Neural progenitor cell (in vitro differentiated cells): Measurements from ENCODE around the gene E2F8. TPM values are rescaled to one million over a fixed set of nuclear protein-coding genes. Genes with fewer than 3 reads are reported as not detected.
A peak's percentile ranks its signal among the peaks of the same experiment; 100 is the strongest.
"Not testable (repeated sequence)": the region's sequence is repeated elsewhere in the genome, so short reads cannot be mapped to it uniquely, and the experiment has no call there.

Experiments used
- DNase-seq: peaks from one replicate; pipeline ENCODE4 v3.0.0-alpha.2; 2016; ENCODE audit warnings: low spot score
- H2AFZ ChIP-seq: fragments of 200-600 bp; sonication (generic); replicated peaks from 2 replicates; pipeline ENCODE4 v1.6.1; 2016; ENCODE audit warnings: antibody characterized with exemption
- H3F3A ChIP-seq: fragments of 200-600 bp; sonication (generic); 2 replicates; pipeline ENCODE4 v1.6.1; 2016; ENCODE audit warnings: antibody characterized with exemption, low read depth
- H3K27ac ChIP-seq: fragments of 200-600 bp; sonication (generic); 2 replicates; pipeline ENCODE4 v1.5.1; 2016; ENCODE audit warnings: mild to moderate bottlenecking
- H3K27me3 ChIP-seq: fragments of 200-600 bp; sonication (generic); 2 replicates; pipeline ENCODE4 v1.6.1; 2016; ENCODE audit warnings: mild to moderate bottlenecking, moderate library complexity
- H3K36me3 ChIP-seq: fragments of 200-600 bp; sonication (generic); 2 replicates; pipeline ENCODE4 v1.5.1; 2016
- H3K4me1 ChIP-seq: fragments of 200-600 bp; sonication (generic); 2 replicates; pipeline ENCODE4 v1.6.1; 2016; ENCODE audit warnings: mixed run types
- H3K4me2 ChIP-seq: fragments of 200-600 bp; sonication (generic); 2 replicates; pipeline ENCODE4 v1.6.1; 2016
- H3K4me3 ChIP-seq: fragments of 200-600 bp; sonication (generic); 2 replicates; pipeline ENCODE4 v1.5.1; 2016
- H3K79me2 ChIP-seq: fragments of 200-600 bp; sonication (generic); 2 replicates; pipeline ENCODE4 v1.6.1; 2016; ENCODE audit warnings: low read depth
- H3K9ac ChIP-seq: fragments of 200-600 bp; sonication (generic); 2 replicates; pipeline ENCODE4 v1.6.1; 2016
- H3K9me3 ChIP-seq: fragments of 200-600 bp; sonication (generic); 2 replicates; pipeline ENCODE4 v1.5.1; 2016; ENCODE audit warnings: low read depth
- H4K20me1 ChIP-seq: fragments of 200-600 bp; sonication (generic); 2 replicates; pipeline ENCODE4 v1.6.1; 2016; ENCODE audit warnings: low read depth
- H3K27ac Mint-ChIP-seq: 3 replicates; pipeline ENCODE4 v1.8.0; 2021; ENCODE audit warnings: mixed read lengths
- H3K27me3 Mint-ChIP-seq: 2 replicates; pipeline ENCODE4 v1.8.0; 2022; ENCODE audit warnings: low read depth, mild to moderate bottlenecking, inconsistent platforms, moderate library complexity, mixed read lengths; ENCODE audit not compliant: insufficient read depth
- H3K36me3 Mint-ChIP-seq: 3 replicates; pipeline ENCODE4 v1.8.0; 2021; ENCODE audit warnings: mixed read lengths
- H3K4me1 Mint-ChIP-seq: 3 replicates; pipeline ENCODE4 v1.8.0; 2021; ENCODE audit warnings: mixed read lengths
- H3K4me3 Mint-ChIP-seq: 3 replicates; pipeline ENCODE4 v1.8.0; 2021; ENCODE audit warnings: mild to moderate bottlenecking, moderate library complexity, mixed read lengths
- H3K9me3 Mint-ChIP-seq: 3 replicates; pipeline ENCODE4 v1.8.0; 2020; ENCODE audit warnings: mixed read lengths
- CTCF ChIP-seq: fragments of 200-600 bp; sonication (generic); IDR thresholded peaks from 2 replicates; pipeline ENCODE4 v1.5.1; 2017; ENCODE audit warnings: antibody characterized with exemption, mild to moderate bottlenecking
- EZH2 ChIP-seq: fragments of 200-600 bp; sonication (generic); IDR thresholded peaks from 2 replicates; pipeline ENCODE4 v1.6.1; 2017; ENCODE audit warnings: antibody characterized with exemption, mild to moderate bottlenecking, moderate library complexity
- EZH2phosphoT487 ChIP-seq: fragments of 200-600 bp; sonication (generic); IDR thresholded peaks from 2 replicates; pipeline ENCODE4 v1.6.1; 2017; ENCODE audit warnings: antibody characterized with exemption
- total RNA-seq: library from RNA; depleted of rRNA; stranded (reverse); fragments of >200 nt; gene quantifications from 2 replicates; pipeline ENCODE4 v1.2.3, GENCODE V29; 2015; ENCODE audit warnings: low replicate concordance

Gene E2F8
- total RNA-seq, 1 donor from 2014 or later = 5.7 TPM

- TF ChIP-seq EZH2phosphoT487 = no peak
- no peak for TF ChIP-seq EZH2
- Histone ChIP-seq H3K4me1 (peaks cover 3% of the 10 kb centered on the region), H2AFZ (no peak overlapping the region), H3K4me3 (no peak overlapping the region), H3K36me3 (no peaks in the 10 kb centered on the region), H3K27ac (no peak overlapping the region), H3F3A (no peaks in the 10 kb centered on the region), H3K9me3 (no peaks in the 10 kb centered on the region), H3K79me2 (no peaks in the 10 kb centered on the region), H3K9ac (no peak overlapping the region), H4K20me1 (no peaks in the 10 kb centered on the region), H3K27me3 (no peaks in the 10 kb centered on the region), H3K4me2 (no peak overlapping the region)
- Mint-ChIP-seq H3K9me3 (peaks cover 2% of the 10 kb centered on the region), H3K27me3 (peaks cover 16% of the 10 kb centered on the region), H3K36me3 (no peaks in the 10 kb centered on the region), H3K27ac (no peak overlapping the region), H3K4me3 (no peak overlapping the region), H3K4me1 (peaks cover 15% of the 10 kb centered on the region)
- no peak for DNase-seq
Measured at GRCh38 chr11:19263333-19263732, 22.6 kb upstream of the E2F8 start.

- no peak overlapping the region for H3K9ac ChIP-seq
- H3K27me3 Mint-ChIP-seq = peaks cover 36% of the 10 kb centered on the region
- H3K36me3 Mint-ChIP-seq = no peaks in the 10 kb centered on the region
- no peak overlapping the region for H3K4me3 ChIP-seq
- H3K27ac ChIP-seq = no peak overlapping the region
- no peaks in the 10 kb centered on the region for H3K27me3 ChIP-seq
- no peaks in the 10 kb centered on the region for H3K36me3 ChIP-seq
- H2AFZ ChIP-seq = no peak overlapping the region
- no peak overlapping the region for H3K4me2 ChIP-seq
- no peaks in the 10 kb centered on the region for H3K4me1 ChIP-seq
- peak; percentile 68 for DNase-seq
- no peaks in the 10 kb centered on the region for H3K79me2 ChIP-seq
- no peaks in the 10 kb centered on the region for H4K20me1 ChIP-seq
- peaks cover 18% of the 10 kb centered on the region for H3K4me1 Mint-ChIP-seq
- no peak overlapping the region for H3K27ac Mint-ChIP-seq
- no peaks in the 10 kb centered on the region for H3K9me3 ChIP-seq
- no peaks in the 10 kb centered on the region for H3F3A ChIP-seq
- no peak overlapping the region for H3K4me3 Mint-ChIP-seq
- peaks cover 9% of the 10 kb centered on the region for H3K9me3 Mint-ChIP-seq
- TF ChIP-seq CTCF (peak; percentile 99), EZH2 (no peak)
Measured at GRCh38 chr11:19259487-19260345, 19.0 kb upstream of the E2F8 start.

GRCh38 chr11:19258641-19259230 is 18.0 kb upstream of the E2F8 start:
- Mint-ChIP-seq H3K4me3 (no peak overlapping the region), H3K27me3 (peaks cover 43% of the 10 kb centered on the region), H3K9me3 (peaks cover 16% of the 10 kb centered on the region), H3K27ac (no peak overlapping the region), H3K4me1 (peaks cover 25% of the 10 kb centered on the region), H3K36me3 (no peaks in the 10 kb centered on the region)
- H4K20me1 ChIP-seq = no peaks in the 10 kb centered on the region
- no peak overlapping the region for H3K27ac ChIP-seq
- no peak overlapping the region for H3K9ac ChIP-seq
- no peaks in the 10 kb centered on the region for H3F3A ChIP-seq
- no peaks in the 10 kb centered on the region for H3K27me3 ChIP-seq
- H3K79me2 ChIP-seq = no peaks in the 10 kb centered on the region
- H3K4me3 ChIP-seq = no peak overlapping the region
- H3K9me3 ChIP-seq = no peaks in the 10 kb centered on the region
- TF ChIP-seq CTCF (no peak), EZH2phosphoT487 (no peak)
- no peaks in the 10 kb centered on the region for H3K36me3 ChIP-seq
- H3K4me1 ChIP-seq = no peaks in the 10 kb centered on the region
- peak; percentile 17 for DNase-seq
- no peak overlapping the region for H2AFZ ChIP-seq
- H3K4me2 ChIP-seq = no peak overlapping the region

- H3K9me3 Mint-ChIP-seq = peaks cover 25% of the 10 kb centered on the region
- not testable (repeated sequence) for H3K36me3 ChIP-seq, H3K4me3 ChIP-seq, H3K9ac ChIP-seq, H3K79me2 ChIP-seq, H3F3A ChIP-seq, H2AFZ ChIP-seq, DNase-seq, H3K27ac ChIP-seq, H3K27me3 ChIP-seq, H3K36me3 Mint-ChIP-seq, H4K20me1 ChIP-seq, H3K4me2 ChIP-seq, H3K9me3 ChIP-seq
- H3K27me3 Mint-ChIP-seq = peaks cover 43% of the 10 kb centered on the region
- peaks cover 39% of the 10 kb centered on the region for H3K4me1 Mint-ChIP-seq
- H3K4me1 ChIP-seq = peaks cover 12% of the 10 kb centered on the region
- H3K4me3 Mint-ChIP-seq = peak overlapping the region; percentile 28
- peak overlapping the region; percentile 6 for H3K27ac Mint-ChIP-seq
Measured at GRCh38 chr11:19254441-19254840, 13.7 kb upstream of the E2F8 start.
